Measurements from ENCODE around the gene UCK2. TPM values are rescaled to one million over a fixed set of nuclear protein-coding genes. Genes with fewer than 3 reads are reported as not detected.
"Not testable (repeated sequence)": the region's sequence is repeated elsewhere in the genome, so short reads cannot be mapped to it uniquely, and the experiment has no call there.

UCK2 gene
- total RNA-seq, result 5.5 TPM
- polyA plus RNA-seq, result 10 to 100 TPM in 2 of 4 donors, 1 to 10 TPM in 2; 9.6 to 12.8 (median 11.2) TPM

- Histone ChIP-seq H3K4me3 (ENCODE audit: low read depth, low read length) (peak within 1 kb of the TSS; percentile 93), H3K27ac (ENCODE audit: insufficient read depth, low read length, poor library complexity, severe bottlenecking) (peak within 1 kb of the TSS; percentile 63), H3K4me1 (ENCODE audit: control insufficient read depth, insufficient read depth, low read length, poor library complexity, severe bottlenecking) (peaks cover 20% of the 10 kb centered on the region), H3K27me3 (ENCODE audit: control insufficient read depth, insufficient read depth, low read length) (no peaks in the 10 kb centered on the region), H3K9me3 (ENCODE audit: control insufficient read depth in 2 of 2, low read length in 2 of 2) (no peaks in the 10 kb centered on the region), H3K36me3 (ENCODE audit: control insufficient read depth, insufficient read depth, low read length) (no peaks in the 10 kb centered on the region)
- Mint-ChIP-seq H3K27me3 (peaks cover 4% of the 10 kb centered on the region), H3K9me3 (no peaks in the 10 kb centered on the region), H3K27ac (peak within 1 kb of the TSS; percentile 72 to 90 (median 88)), H3K4me1 (peaks cover 6 to 37% (median 25%) of the 10 kb centered on the region in 4 donors), H3K36me3 (no peaks in the 10 kb centered on the region), H3K4me3 (peak within 1 kb of the TSS; percentile 94 to 96 (median 94))
- DNase-seq (peak; percentile 41 to 71 (median 48)), ATAC-seq (ENCODE audit: low read depth in 2 of 2) (peak; percentile 66 to 67)
Observed at GRCh38 chr1:165827268-165828102, at the start of gene UCK2. UCK2 (plus strand) TSS chr1:165827614; CDS start chr1:165827834, 220 bp downstream.

GRCh38 chr1:165778197-165778596 is 49.2 kb upstream of the UCK2 start:
- not testable (repeated sequence) for H3K36me3 ChIP-seq (ENCODE audit: control insufficient read depth, insufficient read depth, low read length); H3K27ac Mint-ChIP-seq; H3K4me3 Mint-ChIP-seq; H3K27me3 ChIP-seq (ENCODE audit: control insufficient read depth, insufficient read depth, low read length); H3K36me3 Mint-ChIP-seq; H3K27ac ChIP-seq (ENCODE audit: insufficient read depth, low read length, poor library complexity, severe bottlenecking); H3K4me1 ChIP-seq (ENCODE audit: control insufficient read depth, insufficient read depth, low read length, poor library complexity, severe bottlenecking); H3K4me1 Mint-ChIP-seq; H3K9me3 Mint-ChIP-seq; DNase-seq; ATAC-seq (ENCODE audit: low read depth in 2 of 2); H3K9me3 ChIP-seq (ENCODE audit: control insufficient read depth in 2 of 2, low read length in 2 of 2); H3K27me3 Mint-ChIP-seq; H3K4me3 ChIP-seq (ENCODE audit: low read depth, low read length)

GRCh38 chr1:165783519-165783918 is 43.9 kb upstream of the UCK2 start:
- ATAC-seq (ENCODE audit: low read depth in 2 of 2); H3K27me3 Mint-ChIP-seq; H3K27ac Mint-ChIP-seq: not testable (repeated sequence)

GRCh38 chr1:165787741-165788140 is 39.7 kb upstream of the UCK2 start:
- H3K4me3 Mint-ChIP-seq, result no peak overlapping the region
- H3K36me3 Mint-ChIP-seq, result no peaks in the 10 kb centered on the region
- Histone ChIP-seq H3K9me3 (ENCODE audit: control insufficient read depth in 2 of 2, low read length in 2 of 2) (no peaks in the 10 kb centered on the region), H3K4me1 (ENCODE audit: control insufficient read depth, insufficient read depth, low read length, poor library complexity, severe bottlenecking) (no peaks in the 10 kb centered on the region), H3K27ac (ENCODE audit: insufficient read depth, low read length, poor library complexity, severe bottlenecking) (no peak overlapping the region), H3K4me3 (ENCODE audit: low read depth, low read length) (no peak overlapping the region), H3K27me3 (ENCODE audit: control insufficient read depth, insufficient read depth, low read length) (peaks cover 2% of the 10 kb centered on the region), H3K36me3 (ENCODE audit: control insufficient read depth, insufficient read depth, low read length) (no peaks in the 10 kb centered on the region)
- DNase-seq (no peak), ATAC-seq (ENCODE audit: low read depth in 2 of 2) (no peak)
- no peaks in the 10 kb centered on the region for H3K9me3 Mint-ChIP-seq
- peaks cover 0 to 2% (median 0%) of the 10 kb centered on the region in 4 donors for H3K4me1 Mint-ChIP-seq
- H3K27ac Mint-ChIP-seq, result no peak overlapping the region
- peaks cover 7% of the 10 kb centered on the region for H3K27me3 Mint-ChIP-seq

More at GRCh38 chr1:165783519-165783918, 43.9 kb upstream of the UCK2 start:
- H3K4me1 Mint-ChIP-seq; H3K36me3 ChIP-seq (ENCODE audit: control insufficient read depth, insufficient read depth, low read length); H3K4me3 Mint-ChIP-seq; DNase-seq; H3K4me1 ChIP-seq (ENCODE audit: control insufficient read depth, insufficient read depth, low read length, poor library complexity, severe bottlenecking); H3K9me3 Mint-ChIP-seq; H3K4me3 ChIP-seq (ENCODE audit: low read depth, low read length); H3K27me3 ChIP-seq (ENCODE audit: control insufficient read depth, insufficient read depth, low read length); H3K36me3 Mint-ChIP-seq; H3K27ac ChIP-seq (ENCODE audit: insufficient read depth, low read length, poor library complexity, severe bottlenecking); H3K9me3 ChIP-seq (ENCODE audit: control insufficient read depth in 2 of 2, low read length in 2 of 2): not testable (repeated sequence)

- Histone ChIP-seq H3K27ac (ENCODE audit: insufficient read depth, low read length, poor library complexity, severe bottlenecking) (no peak overlapping the region), H3K4me3 (ENCODE audit: low read depth, low read length) (no peak overlapping the region), H3K36me3 (ENCODE audit: control insufficient read depth, insufficient read depth, low read length) (no peaks in the 10 kb centered on the region), H3K27me3 (ENCODE audit: control insufficient read depth, insufficient read depth, low read length) (peaks cover 4% of the 10 kb centered on the region), H3K4me1 (ENCODE audit: control insufficient read depth, insufficient read depth, low read length, poor library complexity, severe bottlenecking) (no peaks in the 10 kb centered on the region), H3K9me3 (ENCODE audit: control insufficient read depth in 2 of 2, low read length in 2 of 2) (no peaks in the 10 kb centered on the region)
- Mint-ChIP-seq H3K36me3 (no peaks in the 10 kb centered on the region), H3K4me3 (no peak overlapping the region), H3K27ac (no peak overlapping the region), H3K9me3 (no peaks in the 10 kb centered on the region), H3K27me3 (peaks cover 17% of the 10 kb centered on the region), H3K4me1 (no peaks in the 10 kb centered on the region)
- ATAC-seq (ENCODE audit: low read depth in 2 of 2) (no peak), DNase-seq (no peak)
Observed at GRCh38 chr1:165793951-165794350, 33.5 kb upstream of the UCK2 start.

- Histone ChIP-seq H3K27ac (ENCODE audit: insufficient read depth, low read length, poor library complexity, severe bottlenecking) (no peak overlapping the region), H3K4me1 (ENCODE audit: control insufficient read depth, insufficient read depth, low read length, poor library complexity, severe bottlenecking) (no peaks in the 10 kb centered on the region), H3K4me3 (ENCODE audit: low read depth, low read length) (no peak overlapping the region), H3K9me3 (ENCODE audit: control insufficient read depth in 2 of 2, low read length in 2 of 2) (peaks cover 0 to 4% of the 10 kb centered on the region in 2 experiments), H3K36me3 (ENCODE audit: control insufficient read depth, insufficient read depth, low read length) (no peaks in the 10 kb centered on the region), H3K27me3 (ENCODE audit: control insufficient read depth, insufficient read depth, low read length) (peaks cover 4% of the 10 kb centered on the region)
- ATAC-seq (ENCODE audit: low read depth in 2 of 2), result no peak
- no peak for DNase-seq
- Mint-ChIP-seq H3K4me1 (no peaks in the 10 kb centered on the region), H3K27me3 (peaks cover 24% of the 10 kb centered on the region), H3K36me3 (no peaks in the 10 kb centered on the region), H3K4me3 (no peak overlapping the region), H3K9me3 (peaks cover 0 to 6% (median 0%) of the 10 kb centered on the region in 7 donors), H3K27ac (no peak overlapping the region)
Observed at GRCh38 chr1:165795894-165796293, 31.5 kb upstream of the UCK2 start.

- peaks cover 19% of the 10 kb centered on the region for H3K27me3 Mint-ChIP-seq
- no peaks in the 10 kb centered on the region for H3K4me1 Mint-ChIP-seq
- no peak overlapping the region for H3K27ac Mint-ChIP-seq
- Histone ChIP-seq H3K9me3 (ENCODE audit: control insufficient read depth in 2 of 2, low read length in 2 of 2) (peaks cover 0 to 4% of the 10 kb centered on the region in 2 experiments), H3K4me3 (ENCODE audit: low read depth, low read length) (no peak overlapping the region), H3K36me3 (ENCODE audit: control insufficient read depth, insufficient read depth, low read length) (no peaks in the 10 kb centered on the region), H3K4me1 (ENCODE audit: control insufficient read depth, insufficient read depth, low read length, poor library complexity, severe bottlenecking) (no peaks in the 10 kb centered on the region), H3K27me3 (ENCODE audit: control insufficient read depth, insufficient read depth, low read length) (no peaks in the 10 kb centered on the region), H3K27ac (ENCODE audit: insufficient read depth, low read length, poor library complexity, severe bottlenecking) (no peak overlapping the region)
- no peak for ATAC-seq (ENCODE audit: low read depth in 2 of 2)
- no peaks in the 10 kb centered on the region for H3K36me3 Mint-ChIP-seq
- no peak overlapping the region for H3K4me3 Mint-ChIP-seq
- peaks cover 0 to 7% (median 0%) of the 10 kb centered on the region in 7 donors for H3K9me3 Mint-ChIP-seq
- DNase-seq, result no peak
Observed at GRCh38 chr1:165799387-165799786, 28.0 kb upstream of the UCK2 start.

- not testable (repeated sequence) for H3K27ac Mint-ChIP-seq; ATAC-seq (ENCODE audit: low read depth in 2 of 2); H3K36me3 ChIP-seq (ENCODE audit: control insufficient read depth, insufficient read depth, low read length); H3K4me1 Mint-ChIP-seq; H3K4me3 ChIP-seq (ENCODE audit: low read depth, low read length); H3K27ac ChIP-seq (ENCODE audit: insufficient read depth, low read length, poor library complexity, severe bottlenecking); H3K27me3 ChIP-seq (ENCODE audit: control insufficient read depth, insufficient read depth, low read length); DNase-seq; H3K9me3 ChIP-seq (ENCODE audit: control insufficient read depth in 2 of 2, low read length in 2 of 2); H3K4me3 Mint-ChIP-seq; H3K36me3 Mint-ChIP-seq; H3K4me1 ChIP-seq (ENCODE audit: control insufficient read depth, insufficient read depth, low read length, poor library complexity, severe bottlenecking); H3K9me3 Mint-ChIP-seq
- peaks cover 31% of the 10 kb centered on the region for H3K27me3 Mint-ChIP-seq
Observed at GRCh38 chr1:165804513-165804912, 22.9 kb upstream of the UCK2 start.

Measured in CD4-positive, CD25-positive, alpha-beta regulatory T cell (primary cell).